Astrocyte (in vitro differentiated cells and primary cell): ENCODE measurements around the gene CDK15.

Source experiments
- EZH2 ChIP-seq: IDR thresholded peaks from 2 replicates; pipeline ENCODE4 v1.6.1; 2012; ENCODE audit warnings: mild to moderate bottlenecking, low read length, inconsistent platforms; ENCODE audit not compliant: insufficient read depth
- TF ChIP-seq, protein P1 (sequence below): IDR thresholded peaks from 2 replicates; pipeline ENCODE4 v1.5.1; 2011; ENCODE audit warnings: low read depth, mild to moderate bottlenecking, inconsistent platforms, low read length, moderate library complexity; ENCODE audit not compliant: insufficient read depth

DNA sequence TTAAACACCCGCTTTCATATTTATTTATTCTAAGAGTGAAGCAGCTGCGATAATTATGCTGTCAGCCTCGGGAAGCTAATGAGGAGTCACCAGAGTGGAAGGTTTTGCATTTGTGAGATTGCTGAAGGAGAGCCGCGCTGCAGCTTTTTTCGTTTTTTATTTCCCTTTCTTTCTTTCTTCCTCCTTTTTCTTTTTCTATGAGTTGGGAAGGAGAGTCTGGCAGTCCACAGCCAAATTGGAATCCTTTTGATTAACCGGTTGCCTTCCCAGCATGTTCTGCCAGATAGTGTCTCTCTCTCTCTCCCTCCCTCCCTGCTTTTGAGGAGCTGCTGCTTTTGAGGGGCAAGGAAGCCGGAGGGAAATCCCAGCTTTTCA, 82.1 kb downstream of the CDK15 start:
- TF ChIP-seq, protein P1, sequence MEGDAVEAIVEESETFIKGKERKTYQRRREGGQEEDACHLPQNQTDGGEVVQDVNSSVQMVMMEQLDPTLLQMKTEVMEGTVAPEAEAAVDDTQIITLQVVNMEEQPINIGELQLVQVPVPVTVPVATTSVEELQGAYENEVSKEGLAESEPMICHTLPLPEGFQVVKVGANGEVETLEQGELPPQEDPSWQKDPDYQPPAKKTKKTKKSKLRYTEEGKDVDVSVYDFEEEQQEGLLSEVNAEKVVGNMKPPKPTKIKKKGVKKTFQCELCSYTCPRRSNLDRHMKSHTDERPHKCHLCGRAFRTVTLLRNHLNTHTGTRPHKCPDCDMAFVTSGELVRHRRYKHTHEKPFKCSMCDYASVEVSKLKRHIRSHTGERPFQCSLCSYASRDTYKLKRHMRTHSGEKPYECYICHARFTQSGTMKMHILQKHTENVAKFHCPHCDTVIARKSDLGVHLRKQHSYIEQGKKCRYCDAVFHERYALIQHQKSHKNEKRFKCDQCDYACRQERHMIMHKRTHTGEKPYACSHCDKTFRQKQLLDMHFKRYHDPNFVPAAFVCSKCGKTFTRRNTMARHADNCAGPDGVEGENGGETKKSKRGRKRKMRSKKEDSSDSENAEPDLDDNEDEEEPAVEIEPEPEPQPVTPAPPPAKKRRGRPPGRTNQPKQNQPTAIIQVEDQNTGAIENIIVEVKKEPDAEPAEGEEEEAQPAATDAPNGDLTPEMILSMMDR = no peak
- TF ChIP-seq EZH2 = no peak
